Measurements from ENCODE around the gene TMEM253. TPM values are rescaled to one million over a fixed set of nuclear protein-coding genes. Genes with fewer than 3 reads are reported as not detected.
A peak's percentile ranks its signal among the peaks of the same experiment; 100 is the strongest.

TMEM253 gene
- total RNA-seq, 2 donors from 2014 or later = not detected

GRCh38 chr14:21070083-21070609 is 30.7 kb upstream of the TMEM253 start, which contains the start of gene ARHGEF40:
TSS of gene ARHGEF40 (plus strand) at chr14:21070304. CDS start at chr14:21070397, 93 bp downstream.
- intact Hi-C loops (cut with DNase I) = loop anchor here in 1 of 2 donors (5.0 kb wide), 1 partner anchor 37 kb away; no protein-coding TSS in a partner anchor
- peak; percentile 87 for DNase-seq (ENCODE audit: low spot score)

- intact Hi-C loops (cut with DNase I) = loop anchor here in 1 of 2 donors (5.0 kb wide), 1 partner anchor 37 kb away; no protein-coding TSS in a partner anchor
- peak; percentile 84 for DNase-seq (ENCODE audit: low spot score)
Measured at GRCh38 chr14:21070610-21071224, 30.1 kb upstream of the TMEM253 start.

- intact Hi-C loops (cut with DNase I) = loop anchor here in 1 of 2 donors (2.0 to 5.0 kb wide), 2 partner anchors 15 to 36 kb away; no protein-coding TSS in a partner anchor
- peak; percentile 97 for DNase-seq (ENCODE audit: low spot score)
Measured at GRCh38 chr14:21071225-21072030, 29.4 kb upstream of the TMEM253 start.

- DNase-seq (ENCODE audit: low spot score) = no peak
- intact Hi-C loops (cut with DNase I) = loop anchor here in 1 of 2 donors (2.0 to 5.0 kb wide), 2 partner anchors 15 to 35 kb away; no protein-coding TSS in a partner anchor
Measured at GRCh38 chr14:21072031-21072473, 28.8 kb upstream of the TMEM253 start.

- DNase-seq (ENCODE audit: low spot score) = no peak
- intact Hi-C loops (cut with DNase I) = loop anchor here in 1 of 2 donors (2.0 to 5.0 kb wide), 2 partner anchors 14 to 34 kb away; no protein-coding TSS in a partner anchor
Measured at GRCh38 chr14:21072781-21073339, 28.0 kb upstream of the TMEM253 start.

GRCh38 chr14:21073921-21074320 is 26.9 kb upstream of the TMEM253 start:
- intact Hi-C loops (cut with DNase I) = loop anchor here (1.0 to 5.0 kb wide), 3 partner anchors 13 to 42 kb away; no protein-coding TSS in a partner anchor

GRCh38 chr14:21074398-21075272 is 26.2 kb upstream of the TMEM253 start:
- intact Hi-C loops (cut with DNase I) = loop anchor here (1.0 to 5.0 kb wide), 2 partner anchors 33 to 42 kb away; no protein-coding TSS in a partner anchor
- DNase-seq (ENCODE audit: low spot score) = no peak

More at GRCh38 chr14:21073921-21074320, 26.9 kb upstream of the TMEM253 start:
- no peak for DNase-seq (ENCODE audit: low spot score)

- no peak for DNase-seq (ENCODE audit: low spot score)
Measured at GRCh38 chr14:21075719-21076437, 25.0 kb upstream of the TMEM253 start.

GRCh38 chr14:21077672-21078071 is 23.2 kb upstream of the TMEM253 start:
- intact Hi-C loops (cut with DNase I) = no loop called here
- DNase-seq (ENCODE audit: low spot score) = no peak

More at GRCh38 chr14:21075719-21076437, 25.0 kb upstream of the TMEM253 start:
- intact Hi-C loops (cut with DNase I) = no loop called here

- no peak for DNase-seq (ENCODE audit: low spot score)
- intact Hi-C loops (cut with DNase I) = no loop called here
Measured at GRCh38 chr14:21078287-21078686, 22.6 kb upstream of the TMEM253 start.

- no peak for DNase-seq (ENCODE audit: low spot score)
- intact Hi-C loops (cut with DNase I) = loop anchor here in 1 of 2 donors (1.0 kb wide), 1 partner anchor 25 kb away; no protein-coding TSS in a partner anchor
Measured at GRCh38 chr14:21078726-21079125, 22.1 kb upstream of the TMEM253 start.

- no peak for DNase-seq (ENCODE audit: low spot score)
- intact Hi-C loops (cut with DNase I) = no loop called here
Measured at GRCh38 chr14:21081521-21082142, 19.2 kb upstream of the TMEM253 start.

- intact Hi-C loops (cut with DNase I) = no loop called here
- DNase-seq (ENCODE audit: low spot score) = no peak
Measured at GRCh38 chr14:21083565-21084325, 17.1 kb upstream of the TMEM253 start.

- DNase-seq (ENCODE audit: low spot score) = no peak
- intact Hi-C loops (cut with DNase I) = no loop called here
Measured at GRCh38 chr14:21084396-21084795, 16.5 kb upstream of the TMEM253 start.

- intact Hi-C loops (cut with DNase I) = no loop called here
- DNase-seq (ENCODE audit: low spot score) = no peak
Measured at GRCh38 chr14:21084998-21085853, 15.6 kb upstream of the TMEM253 start.
